WERI-Rb-1 (cell line): Measurements from ENCODE around the gene DDHD1.

Experiments used
- DNase-seq: peaks from one replicate; pipeline ENCODE4 v3.0.0-alpha.2; 2020
- H3K27ac ChIP-seq: fragments of 250-450 bp; sonication (Bioruptor Pico); 2 replicates; pipeline ENCODE4 v1.5.1; 2020; ENCODE audit warnings: mild to moderate bottlenecking, moderate library complexity
- H3K27me3 ChIP-seq: fragments of 250-450 bp; sonication (Bioruptor Pico); 2 replicates; pipeline ENCODE4 v1.5.1; 2021; ENCODE audit warnings: mild to moderate bottlenecking, low read depth, moderate library complexity; ENCODE audit not compliant: insufficient read depth, severe bottlenecking
- H3K36me3 ChIP-seq: fragments of 250-450 bp; sonication (Bioruptor Pico); 2 replicates; pipeline ENCODE4 v1.5.1; 2020; ENCODE audit warnings: mild to moderate bottlenecking, moderate library complexity
- H3K4me3 ChIP-seq: 2 replicates; pipeline ENCODE4 v1.5.1; 2011; ENCODE audit warnings: low read depth, mild to moderate bottlenecking, control low read depth, low read length
- H3K9me3 ChIP-seq: fragments of 250-450 bp; sonication (Bioruptor Pico); 2 replicates; pipeline ENCODE4 v1.5.1; 2021; ENCODE audit warnings: mild to moderate bottlenecking, moderate library complexity; ENCODE audit not compliant: severe bottlenecking
- CTCF ChIP-seq: IDR thresholded peaks from 2 replicates; pipeline ENCODE4 v1.5.1; 2011; ENCODE audit warnings: low read depth, mild to moderate bottlenecking, control low read depth, inconsistent platforms, low read length

Gene DDHD1

GRCh38 chr14:53001787-53002378 is 151.2 kb downstream of the DDHD1 start:
- no peak for DNase-seq
- Histone ChIP-seq H3K9me3 (no peaks in the 10 kb centered on the region), H3K27ac (no peak overlapping the region), H3K4me3 (no peak overlapping the region), H3K36me3 (no peaks in the 10 kb centered on the region), H3K27me3 (no peaks in the 10 kb centered on the region)
- no peak for TF ChIP-seq CTCF

- H3K27me3 ChIP-seq, result no peaks in the 10 kb centered on the region
- no peak overlapping the region for H3K4me3 ChIP-seq
- no peak for DNase-seq
- no peak for TF ChIP-seq CTCF
- no peaks in the 10 kb centered on the region for H3K36me3 ChIP-seq
- H3K27ac ChIP-seq, result no peak overlapping the region
- H3K9me3 ChIP-seq, result no peaks in the 10 kb centered on the region
These were observed 154.6 kb downstream of the DDHD1 start for GRCh38 chr14:52998376-52999015.

- no peaks in the 10 kb centered on the region for H3K9me3 ChIP-seq
- no peak overlapping the region for H3K4me3 ChIP-seq
- no peaks in the 10 kb centered on the region for H3K27me3 ChIP-seq
- TF ChIP-seq CTCF, result no peak
- H3K27ac ChIP-seq, result no peak overlapping the region
- no peak for DNase-seq
- no peaks in the 10 kb centered on the region for H3K36me3 ChIP-seq
These were observed 156.6 kb downstream of the DDHD1 start for GRCh38 chr14:52996493-52996892.

- Histone ChIP-seq H3K36me3 (no peaks in the 10 kb centered on the region), H3K27ac (no peak overlapping the region), H3K9me3 (no peaks in the 10 kb centered on the region), H3K4me3 (no peak overlapping the region), H3K27me3 (no peaks in the 10 kb centered on the region)
- DNase-seq, result no peak
- TF ChIP-seq CTCF, result no peak
These were observed 157.1 kb downstream of the DDHD1 start for GRCh38 chr14:52995998-52996397.

- no peak for DNase-seq
- H3K27ac ChIP-seq, result no peak overlapping the region
- no peak overlapping the region for H3K4me3 ChIP-seq
- H3K9me3 ChIP-seq, result no peaks in the 10 kb centered on the region
- no peaks in the 10 kb centered on the region for H3K27me3 ChIP-seq
- no peak for TF ChIP-seq CTCF
- H3K36me3 ChIP-seq, result no peaks in the 10 kb centered on the region
These were observed 160.8 kb downstream of the DDHD1 start for GRCh38 chr14:52992236-52992870.
